Neural progenitor cell (in vitro differentiated cells): Measurements from ENCODE around the gene SBF2.

Experiments used
- CTCF ChIP-seq: fragments of 200-600 bp; sonication (generic); IDR thresholded peaks from 2 replicates; pipeline ENCODE4 v1.5.1; 2017; ENCODE audit warnings: antibody characterized with exemption, mild to moderate bottlenecking
- EZH2phosphoT487 ChIP-seq: fragments of 200-600 bp; sonication (generic); IDR thresholded peaks from 2 replicates; pipeline ENCODE4 v1.6.1; 2017; ENCODE audit warnings: antibody characterized with exemption

- TF ChIP-seq CTCF (no peak), EZH2phosphoT487 (no peak)
These were observed 180.2 kb downstream of the SBF2 start for GRCh38 chr11:10113852-10114251.
